Thyroid gland (tissue), 4 donors: ENCODE results near the gene IFT25.

ENCODE experiments used
- CTCF ChIP-seq, 6 experiments: fragments of 200-600 bp in 3 of 6; fragments of 450-650 bp in 3 of 6; sonication (generic) in 3 of 6; IDR thresholded peaks; one replicate each; pipeline ENCODE4 v1.5.1; 2016 to 2019; ENCODE audit warnings: antibody characterized with exemption in 6 of 6, mild to moderate bottlenecking in 2 of 6, inconsistent platforms in 1 of 6, moderate library complexity in 1 of 6
- POLR2A ChIP-seq, 2 donors: fragments of 450-650 bp; IDR thresholded peaks; one replicate each; pipeline ENCODE4 v1.6.1; 2017; ENCODE audit warnings: antibody characterized with exemption in 2 of 2, mild to moderate bottlenecking in 2 of 2, moderate library complexity in 1 of 2

GRCh38 chr1:53891018-53891417 is 54.5 kb downstream of the IFT25 start:
- TF ChIP-seq CTCF (IDR thresholded peaks at IDR 0.05) (no peak), POLR2A (IDR thresholded peaks at IDR 0.05) (no peak)
